Nephron progenitor cell (in vitro differentiated cells): ENCODE results near the gene SRPK3.

Experiments
- DNase-seq: peaks from one replicate; pipeline ENCODE4 v3.0.0; 2021
- H3K27ac Mint-ChIP-seq: 2 replicates; pipeline ENCODE4 v1.8.0; 2021; ENCODE audit warnings: mild to moderate bottlenecking, moderate library complexity, mixed read lengths
- H3K27me3 Mint-ChIP-seq: 2 replicates; pipeline ENCODE4 v1.8.0; 2021; ENCODE audit warnings: mild to moderate bottlenecking, low read depth, mixed read lengths; ENCODE audit not compliant: poor library complexity
- H3K36me3 Mint-ChIP-seq: 2 replicates; pipeline ENCODE4 v1.8.0; 2021; ENCODE audit warnings: low read depth, mixed read lengths
- H3K4me1 Mint-ChIP-seq: 2 replicates; pipeline ENCODE4 v1.8.0; 2021; ENCODE audit warnings: mixed read lengths
- H3K4me3 Mint-ChIP-seq: 2 replicates; pipeline ENCODE4 v1.8.0; 2021; ENCODE audit warnings: mild to moderate bottlenecking, moderate library complexity, mixed read lengths
- H3K9me3 Mint-ChIP-seq: 2 replicates; pipeline ENCODE4 v1.8.0; 2021; ENCODE audit warnings: mild to moderate bottlenecking, moderate library complexity, mixed read lengths
- TF ChIP-seq, protein P1 (sequence below): fragments of 200-600 bp; sonication (generic); IDR thresholded peaks from 2 replicates; pipeline ENCODE4 v1.5.0; 2021; ENCODE audit warnings: antibody characterized with exemption

SRPK3 gene

DNA sequence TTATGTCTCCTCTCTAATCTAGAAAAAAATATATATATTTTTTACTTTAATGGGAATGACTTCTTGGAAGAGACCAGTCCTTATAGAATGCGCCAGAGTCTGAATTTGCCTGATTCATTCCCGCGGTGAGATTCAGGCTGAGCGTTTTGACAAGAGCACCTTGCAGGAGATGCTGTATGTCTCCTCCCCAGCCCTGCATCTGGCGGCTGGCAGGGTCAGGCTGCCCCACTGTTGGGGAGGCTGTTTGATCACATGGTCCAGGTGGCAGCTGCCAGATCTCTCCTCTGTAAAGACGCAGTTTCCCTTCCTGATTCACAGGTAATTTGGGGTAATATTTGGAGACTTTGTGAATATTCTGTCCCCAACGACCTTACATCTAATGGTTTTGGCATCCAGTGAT is 39.8 kb downstream of the SRPK3 start:
- H3K27ac Mint-ChIP-seq: no peak overlapping the region
- peaks cover 32% of the 10 kb centered on the region for H3K4me1 Mint-ChIP-seq
- H3K36me3 Mint-ChIP-seq: no peaks in the 10 kb centered on the region
- H3K4me3 Mint-ChIP-seq: no peak overlapping the region
- DNase-seq: no peak
- peaks cover 61% of the 10 kb centered on the region for H3K9me3 Mint-ChIP-seq
- TF ChIP-seq, protein P1, sequence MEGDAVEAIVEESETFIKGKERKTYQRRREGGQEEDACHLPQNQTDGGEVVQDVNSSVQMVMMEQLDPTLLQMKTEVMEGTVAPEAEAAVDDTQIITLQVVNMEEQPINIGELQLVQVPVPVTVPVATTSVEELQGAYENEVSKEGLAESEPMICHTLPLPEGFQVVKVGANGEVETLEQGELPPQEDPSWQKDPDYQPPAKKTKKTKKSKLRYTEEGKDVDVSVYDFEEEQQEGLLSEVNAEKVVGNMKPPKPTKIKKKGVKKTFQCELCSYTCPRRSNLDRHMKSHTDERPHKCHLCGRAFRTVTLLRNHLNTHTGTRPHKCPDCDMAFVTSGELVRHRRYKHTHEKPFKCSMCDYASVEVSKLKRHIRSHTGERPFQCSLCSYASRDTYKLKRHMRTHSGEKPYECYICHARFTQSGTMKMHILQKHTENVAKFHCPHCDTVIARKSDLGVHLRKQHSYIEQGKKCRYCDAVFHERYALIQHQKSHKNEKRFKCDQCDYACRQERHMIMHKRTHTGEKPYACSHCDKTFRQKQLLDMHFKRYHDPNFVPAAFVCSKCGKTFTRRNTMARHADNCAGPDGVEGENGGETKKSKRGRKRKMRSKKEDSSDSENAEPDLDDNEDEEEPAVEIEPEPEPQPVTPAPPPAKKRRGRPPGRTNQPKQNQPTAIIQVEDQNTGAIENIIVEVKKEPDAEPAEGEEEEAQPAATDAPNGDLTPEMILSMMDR: no peak
- peaks cover 5% of the 10 kb centered on the region for H3K27me3 Mint-ChIP-seq

GRCh38 chrX:153821066-153821465 is 40.2 kb downstream of the SRPK3 start:
- H3K4me1 Mint-ChIP-seq: peaks cover 32% of the 10 kb centered on the region
- no peak for DNase-seq
- H3K36me3 Mint-ChIP-seq: no peaks in the 10 kb centered on the region
- TF ChIP-seq, protein P1: no peak
- H3K27me3 Mint-ChIP-seq: peaks cover 9% of the 10 kb centered on the region
- H3K4me3 Mint-ChIP-seq: no peak overlapping the region
- no peak overlapping the region for H3K27ac Mint-ChIP-seq
- H3K9me3 Mint-ChIP-seq: peaks cover 63% of the 10 kb centered on the region

DNA sequence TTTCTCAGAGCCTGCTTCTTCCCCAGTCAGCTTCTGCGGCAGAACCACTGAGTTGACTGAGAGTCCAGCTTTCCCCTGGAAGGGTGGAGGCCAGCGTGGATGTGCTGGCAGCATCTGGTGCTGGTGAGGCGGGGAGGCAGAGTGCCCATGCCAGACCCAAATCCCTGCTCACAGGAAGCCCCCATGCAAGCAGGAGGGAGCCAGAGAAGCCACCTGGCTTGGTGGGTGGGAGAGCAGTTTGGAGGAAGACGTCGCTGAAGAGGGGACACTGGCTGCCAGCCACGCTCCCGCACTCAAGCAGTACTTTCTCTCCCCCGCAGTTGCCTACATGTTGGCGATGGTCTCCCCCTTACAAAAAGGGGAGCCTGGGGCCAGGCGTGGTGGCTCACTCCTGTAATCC is 43.5 kb downstream of the SRPK3 start:
- TF ChIP-seq, protein P1: no peak
- no peak for DNase-seq
- H3K27ac Mint-ChIP-seq: no peak overlapping the region
- peaks cover 21% of the 10 kb centered on the region for H3K4me1 Mint-ChIP-seq
- H3K36me3 Mint-ChIP-seq: no peaks in the 10 kb centered on the region
- no peak overlapping the region for H3K4me3 Mint-ChIP-seq
- peaks cover 67% of the 10 kb centered on the region for H3K9me3 Mint-ChIP-seq
- peaks cover 41% of the 10 kb centered on the region for H3K27me3 Mint-ChIP-seq

- Mint-ChIP-seq H3K9me3 (peaks cover 63% of the 10 kb centered on the region), H3K4me1 (peaks cover 17% of the 10 kb centered on the region), H3K27ac (no peak overlapping the region), H3K4me3 (no peak overlapping the region), H3K36me3 (no peaks in the 10 kb centered on the region), H3K27me3 (peaks cover 42% of the 10 kb centered on the region)
- no peak for DNase-seq
- TF ChIP-seq, protein P1: no peak
Observed at GRCh38 chrX:153825042-153825441, 44.2 kb downstream of the SRPK3 start.

DNA sequence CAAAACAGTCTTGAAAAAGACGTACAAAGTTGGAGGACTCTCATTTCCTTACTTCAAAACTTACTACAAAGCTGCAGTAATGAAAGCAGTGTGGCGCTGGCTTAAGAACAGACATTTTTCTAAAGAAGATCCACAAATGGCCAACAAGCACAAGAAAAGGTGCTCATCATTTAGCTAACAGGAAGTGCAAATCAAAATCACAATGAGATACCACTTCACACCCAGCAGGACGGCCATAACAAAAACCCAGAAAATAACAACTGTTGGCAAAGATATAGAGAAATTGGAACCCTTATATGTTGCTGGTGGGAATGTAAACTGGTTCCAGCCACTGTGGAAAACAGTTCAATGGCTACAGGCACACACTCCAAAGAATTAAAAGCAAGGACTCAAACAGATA is 46.2 kb downstream of the SRPK3 start:
- TF ChIP-seq, protein P1: no peak
- Mint-ChIP-seq H3K4me1 (peaks cover 11% of the 10 kb centered on the region), H3K27ac (no peak overlapping the region), H3K27me3 (peaks cover 53% of the 10 kb centered on the region), H3K4me3 (no peak overlapping the region), H3K9me3 (peaks cover 63% of the 10 kb centered on the region), H3K36me3 (no peaks in the 10 kb centered on the region)
- DNase-seq: no peak

GRCh38 chrX:153827903-153828302 is 47.1 kb downstream of the SRPK3 start:
- no peak overlapping the region for H3K27ac Mint-ChIP-seq

More at GRCh38 chrX:153827903-153828302, 47.1 kb downstream of the SRPK3 start:
- TF ChIP-seq, protein P1: no peak
- Mint-ChIP-seq H3K27me3 (peaks cover 62% of the 10 kb centered on the region), H3K36me3 (no peaks in the 10 kb centered on the region), H3K4me3 (peak overlapping the region; percentile 8), H3K9me3 (peaks cover 62% of the 10 kb centered on the region), H3K4me1 (peaks cover 3% of the 10 kb centered on the region)
- no peak for DNase-seq
